GM19043 (cell line): Measurements from ENCODE around the gene VPS50.

Source experiments
- ATAC-seq: cut with Tn5 transposase; IDR thresholded peaks from one replicate; pipeline ENCODE4 v1.9.1; 2021; ENCODE audit warnings: low read depth; ENCODE audit not compliant: unreplicated experiment

VPS50 gene, protein sequence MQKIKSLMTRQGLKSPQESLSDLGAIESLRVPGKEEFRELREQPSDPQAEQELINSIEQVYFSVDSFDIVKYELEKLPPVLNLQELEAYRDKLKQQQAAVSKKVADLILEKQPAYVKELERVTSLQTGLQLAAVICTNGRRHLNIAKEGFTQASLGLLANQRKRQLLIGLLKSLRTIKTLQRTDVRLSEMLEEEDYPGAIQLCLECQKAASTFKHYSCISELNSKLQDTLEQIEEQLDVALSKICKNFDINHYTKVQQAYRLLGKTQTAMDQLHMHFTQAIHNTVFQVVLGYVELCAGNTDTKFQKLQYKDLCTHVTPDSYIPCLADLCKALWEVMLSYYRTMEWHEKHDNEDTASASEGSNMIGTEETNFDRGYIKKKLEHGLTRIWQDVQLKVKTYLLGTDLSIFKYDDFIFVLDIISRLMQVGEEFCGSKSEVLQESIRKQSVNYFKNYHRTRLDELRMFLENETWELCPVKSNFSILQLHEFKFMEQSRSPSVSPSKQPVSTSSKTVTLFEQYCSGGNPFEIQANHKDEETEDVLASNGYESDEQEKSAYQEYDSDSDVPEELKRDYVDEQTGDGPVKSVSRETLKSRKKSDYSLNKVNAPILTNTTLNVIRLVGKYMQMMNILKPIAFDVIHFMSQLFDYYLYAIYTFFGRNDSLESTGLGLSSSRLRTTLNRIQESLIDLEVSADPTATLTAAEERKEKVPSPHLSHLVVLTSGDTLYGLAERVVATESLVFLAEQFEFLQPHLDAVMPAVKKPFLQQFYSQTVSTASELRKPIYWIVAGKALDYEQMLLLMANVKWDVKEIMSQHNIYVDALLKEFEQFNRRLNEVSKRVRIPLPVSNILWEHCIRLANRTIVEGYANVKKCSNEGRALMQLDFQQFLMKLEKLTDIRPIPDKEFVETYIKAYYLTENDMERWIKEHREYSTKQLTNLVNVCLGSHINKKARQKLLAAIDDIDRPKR

GRCh38 chr7:93231799-93232672 lies at the start of gene VPS50:
TSS of gene VPS50 (plus strand) at chr7:93232366. CDS start at chr7:93232468, 102 bp downstream.
- ATAC-seq, result peak; percentile 98

- no peak for ATAC-seq
These were observed 46.7 kb upstream of the VPS50 start for GRCh38 chr7:93185303-93186027.

- ATAC-seq, result no peak
These were observed 43.1 kb upstream of the VPS50 start for GRCh38 chr7:93188870-93189634.

DNA sequence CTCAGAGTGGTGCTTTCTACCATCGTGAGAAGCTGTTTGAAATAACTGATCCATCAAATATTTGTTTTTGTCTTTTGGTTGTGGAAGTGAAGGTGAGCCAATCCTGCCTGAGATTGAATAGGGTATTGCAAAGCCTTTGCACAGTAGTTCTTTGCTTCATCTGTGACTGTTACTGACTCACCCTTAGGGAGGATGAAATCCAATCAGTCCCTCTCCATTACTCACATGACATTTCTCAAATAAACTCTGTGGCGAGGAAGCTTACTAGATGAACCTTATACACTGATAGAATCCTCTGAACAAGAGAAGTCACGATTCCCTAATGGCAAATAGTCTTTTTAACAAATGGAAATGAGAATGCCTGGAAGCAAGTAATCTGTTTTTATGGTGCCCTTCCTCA lies 37.8 kb upstream of the VPS50 start:
- ATAC-seq, result no peak

GRCh38 chr7:93196336-93196735 lies 35.8 kb upstream of the VPS50 start:
- no peak for ATAC-seq

DNA sequence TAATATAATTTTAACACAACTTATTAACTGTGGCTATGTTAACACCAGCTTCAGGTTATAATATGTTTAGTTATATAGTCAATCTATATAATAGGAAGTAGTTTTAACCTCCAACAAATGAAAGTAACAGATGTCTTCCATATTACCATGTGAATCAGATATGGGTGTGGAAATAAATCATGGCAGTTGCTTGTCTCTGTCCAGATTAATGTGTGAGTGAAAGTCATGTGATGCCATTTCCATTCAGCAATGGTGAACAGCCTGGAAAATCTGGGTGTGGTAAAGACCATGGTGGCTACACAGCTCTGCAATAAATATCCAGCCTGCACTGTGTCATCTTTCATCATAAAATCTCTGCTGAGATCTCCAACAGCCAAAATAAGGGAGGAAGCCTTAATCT lies 33.7 kb upstream of the VPS50 start:
- no peak for ATAC-seq

DNA sequence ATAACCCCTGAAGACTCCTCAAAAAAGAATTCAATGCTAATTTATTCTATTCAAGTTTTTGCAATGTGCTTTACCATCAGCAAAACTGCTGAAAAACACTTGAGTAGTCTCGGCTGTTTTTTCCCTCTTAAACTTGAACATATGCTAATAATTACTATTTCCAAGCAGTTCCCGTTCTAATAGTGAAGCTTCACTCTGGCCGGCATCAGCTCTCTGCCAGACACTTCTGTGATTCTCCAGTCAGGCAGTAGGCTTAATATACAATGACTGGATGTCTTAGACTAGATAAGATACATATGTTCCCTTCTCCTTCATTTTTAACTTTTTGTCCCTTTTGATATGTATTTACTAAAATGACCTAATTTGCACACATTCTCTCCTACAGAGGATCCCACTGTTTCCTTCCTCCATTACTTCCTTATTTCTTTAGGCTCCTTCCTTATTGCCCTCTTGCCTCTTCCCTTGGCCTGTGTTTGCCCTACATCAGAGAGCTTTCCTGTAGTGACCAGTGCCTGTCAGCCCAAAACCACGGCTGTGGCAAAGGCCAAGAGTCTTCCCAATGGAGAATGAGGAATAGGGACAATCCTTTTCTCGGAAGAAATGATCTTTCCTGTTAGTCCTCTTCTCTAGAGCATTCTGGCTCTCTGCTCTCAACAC lies 29.4 kb upstream of the VPS50 start:
- ATAC-seq, result no peak

DNA sequence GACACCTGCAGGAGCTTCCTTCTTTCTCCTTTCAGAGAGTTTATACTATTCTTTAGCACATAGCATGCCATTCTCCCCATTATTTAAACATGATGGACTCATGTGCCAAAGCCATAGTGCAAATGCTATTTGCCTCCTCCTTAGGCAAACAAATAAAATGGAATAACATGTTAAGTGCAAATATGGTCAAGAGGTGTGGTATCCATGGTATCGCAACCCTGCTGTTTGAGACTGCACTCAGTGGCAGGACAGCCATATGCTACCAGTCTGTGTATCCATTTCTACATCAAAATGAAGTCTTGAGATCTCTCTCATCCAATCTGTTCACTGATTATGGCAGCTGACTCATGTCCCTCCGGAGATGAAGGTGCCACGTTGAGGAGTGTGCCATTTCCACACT lies 28.7 kb upstream of the VPS50 start:
- ATAC-seq, result no peak

DNA sequence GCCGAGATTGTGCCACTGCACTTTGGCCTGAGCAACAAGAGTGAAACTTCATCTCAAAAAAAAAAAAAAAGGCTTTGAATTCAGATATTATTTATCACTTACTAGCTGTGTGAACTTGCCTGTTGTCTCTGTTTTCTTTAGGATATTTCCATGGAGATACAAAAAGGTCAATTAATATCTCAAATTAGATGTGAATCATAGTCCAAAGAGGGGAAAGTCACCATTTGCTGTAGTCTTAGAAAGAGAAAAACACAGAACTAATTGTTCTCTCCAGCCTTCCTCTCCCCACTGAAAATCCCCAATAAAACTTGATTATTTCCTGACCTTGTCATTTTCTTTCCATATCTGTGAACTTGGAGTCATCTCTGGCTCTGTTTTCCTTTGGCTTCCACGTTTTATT lies 27.1 kb upstream of the VPS50 start:
- ATAC-seq, result no peak

DNA sequence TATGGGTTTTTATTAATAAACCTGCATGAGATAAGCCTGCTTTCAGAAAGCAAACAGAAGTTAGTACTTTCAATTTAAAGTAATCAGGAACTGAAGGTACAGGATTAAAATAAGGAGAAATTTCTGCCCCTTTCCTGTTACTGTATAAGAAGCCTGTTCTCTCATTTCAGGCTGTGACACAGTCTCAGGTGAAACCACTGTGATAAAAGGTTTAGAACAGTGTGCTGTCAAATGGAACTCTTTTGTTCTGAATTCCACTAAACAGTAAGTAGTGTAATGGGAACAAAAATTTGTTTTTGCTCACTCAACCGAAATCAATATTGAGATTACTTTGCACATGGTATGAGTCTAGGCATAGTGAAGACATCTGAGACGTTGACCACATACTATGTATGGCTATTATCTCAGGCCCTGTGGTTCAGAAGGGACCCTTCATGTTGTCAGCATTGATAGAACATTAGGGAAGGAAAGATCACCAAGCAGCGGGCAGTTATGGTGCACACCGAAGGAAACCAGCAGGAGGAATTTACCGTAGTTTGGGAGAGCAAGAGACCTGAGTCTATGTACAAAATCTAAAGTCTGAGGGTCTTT lies 20.8 kb upstream of the VPS50 start:
- ATAC-seq, result no peak

GRCh38 chr7:93212881-93213280 lies 19.3 kb upstream of the VPS50 start:
- ATAC-seq, result no peak

- no peak for ATAC-seq
These were observed 13.0 kb upstream of the VPS50 start for GRCh38 chr7:93218997-93219827.

DNA sequence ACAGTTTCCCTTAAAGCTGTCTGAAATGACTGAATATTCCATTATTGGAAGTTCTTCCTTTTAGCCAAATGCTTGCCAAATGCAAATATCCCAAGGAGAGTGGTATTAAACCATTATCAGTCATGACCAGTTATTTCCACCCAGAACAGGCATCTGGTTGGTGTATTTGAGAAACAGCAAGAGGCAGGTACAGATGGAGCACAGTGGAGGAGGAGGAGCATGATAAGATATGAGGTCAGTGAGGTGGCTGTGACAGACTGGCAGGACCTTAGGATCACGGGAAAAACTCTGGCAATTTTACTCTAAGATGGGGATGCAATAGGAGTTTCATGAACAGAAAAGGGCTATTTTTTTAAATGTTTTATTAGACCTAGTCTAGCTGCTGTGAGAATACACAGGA lies 12.3 kb upstream of the VPS50 start:
- ATAC-seq, result no peak

- ATAC-seq, result no peak
These were observed 5.9 kb upstream of the VPS50 start, which contains the start of gene HEPACAM2 for GRCh38 chr7:93226310-93226709. TSS of gene HEPACAM2 (minus strand) at chr7:93226469.

- peak; percentile 20 for ATAC-seq
These were observed 3.9 kb upstream of the VPS50 start for GRCh38 chr7:93228302-93228701.

DNA sequence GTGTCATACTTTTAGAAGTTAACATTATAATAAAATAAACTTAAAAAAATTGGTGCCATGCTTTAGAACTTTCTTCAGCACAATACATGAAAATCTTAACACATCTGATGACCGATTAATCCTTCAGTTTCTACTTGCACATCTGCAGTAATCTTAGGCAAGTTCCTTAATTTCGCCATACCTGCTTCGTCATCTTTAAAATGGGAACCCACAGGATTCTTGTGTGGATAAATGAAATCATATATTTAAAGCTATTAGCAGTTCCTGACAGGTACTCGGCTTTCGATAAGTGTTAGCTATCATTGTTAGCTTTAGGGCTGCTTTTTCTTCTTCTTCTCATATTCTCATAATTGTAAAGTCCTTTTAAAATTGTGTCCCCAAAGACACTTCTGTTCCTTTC lies 907 bp upstream of the VPS50 start:
- no peak for ATAC-seq

DNA sequence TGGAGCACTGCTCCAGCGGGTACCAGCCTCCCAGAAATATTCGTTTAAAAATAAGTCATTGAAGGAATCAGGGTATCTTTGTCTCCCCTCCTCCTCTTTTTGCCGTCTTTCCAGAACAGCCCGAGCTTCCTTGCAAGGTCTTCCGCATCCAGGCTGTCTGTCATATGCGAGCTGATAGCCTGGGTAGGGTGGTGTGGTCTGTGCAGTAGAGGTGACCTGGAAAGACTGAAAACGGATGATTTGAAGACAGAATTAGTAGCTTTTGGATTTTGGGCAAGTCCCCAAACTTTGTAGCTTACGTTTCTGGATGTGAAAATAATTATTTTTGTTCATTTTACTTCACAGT lies 480 bp downstream of the VPS50 start:
- peak; percentile 2 for ATAC-seq
